ENCODE data around the gene DHX34.
"Not testable (repeated sequence)": the region's sequence is repeated elsewhere in the genome, so short reads cannot be mapped to it uniquely, and the experiment has no call there.

The DHX34 gene

DNA sequence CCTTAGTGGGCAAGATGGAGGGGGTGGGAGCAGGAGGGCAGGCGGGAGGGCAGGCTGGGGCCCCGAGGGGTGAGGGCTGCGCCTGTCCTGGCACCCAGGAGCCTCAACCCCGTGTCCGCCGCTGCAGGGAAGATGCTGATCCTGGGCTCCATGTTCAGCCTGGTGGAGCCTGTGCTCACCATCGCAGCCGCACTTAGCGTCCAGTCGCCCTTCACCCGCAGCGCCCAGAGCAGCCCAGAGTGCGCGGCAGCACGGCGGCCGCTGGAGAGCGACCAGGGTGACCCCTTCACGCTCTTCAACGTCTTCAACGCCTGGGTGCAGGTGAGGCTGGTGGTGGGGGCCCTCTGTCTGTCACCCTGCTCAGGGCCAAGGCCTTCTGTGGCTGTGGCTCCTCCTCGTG is 23.5 kb downstream of the DHX34 start:
- no peak for DNase-seq

DNA sequence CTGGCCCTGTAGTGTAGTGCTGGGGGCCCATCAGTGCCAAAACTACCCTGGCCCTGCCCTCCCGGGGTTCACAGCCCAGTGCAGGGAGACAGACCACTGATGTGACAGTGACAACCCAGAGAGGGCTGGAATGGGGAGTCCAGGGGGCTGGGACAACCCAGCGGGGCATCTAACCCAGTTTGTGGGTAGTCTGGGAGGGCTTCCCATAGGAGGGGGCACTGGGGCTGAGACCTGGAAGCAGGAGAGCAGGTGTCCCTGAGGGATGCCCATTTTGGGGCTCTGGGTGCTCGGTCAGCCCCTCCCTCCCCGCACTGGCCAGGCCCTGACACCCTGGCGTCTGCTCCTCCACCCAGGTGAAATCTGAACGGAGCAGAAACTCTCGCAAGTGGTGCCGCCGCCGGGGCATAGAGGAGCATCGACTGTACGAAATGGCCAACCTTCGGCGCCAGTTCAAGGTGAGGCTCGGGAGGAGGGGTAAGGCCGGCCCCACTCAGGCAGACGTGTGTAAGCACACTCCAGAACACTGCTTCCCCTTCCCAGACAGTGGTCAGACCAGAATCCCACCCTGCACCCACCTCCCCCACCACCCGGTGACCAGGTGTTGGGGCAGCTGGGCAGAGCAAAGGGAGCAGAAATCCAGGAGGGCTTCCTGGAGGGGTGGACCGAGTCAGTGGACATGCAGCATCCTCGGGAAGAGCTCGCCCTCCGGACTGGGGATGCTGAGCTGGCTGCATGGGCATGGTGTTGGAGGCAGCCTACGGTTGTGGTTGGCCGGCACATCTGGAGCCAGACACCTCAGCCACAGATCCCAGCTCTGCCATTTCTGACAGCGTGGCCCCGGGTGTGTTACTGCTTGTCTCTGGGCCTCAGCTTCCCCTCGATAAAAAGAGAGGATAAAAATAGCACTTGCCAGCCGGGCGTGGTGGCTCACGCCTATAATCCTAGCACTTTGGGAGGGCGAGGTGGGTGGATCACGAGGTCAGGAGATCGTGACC is 24.4 kb downstream of the DHX34 start:
- DNase-seq = no peak

DNA sequence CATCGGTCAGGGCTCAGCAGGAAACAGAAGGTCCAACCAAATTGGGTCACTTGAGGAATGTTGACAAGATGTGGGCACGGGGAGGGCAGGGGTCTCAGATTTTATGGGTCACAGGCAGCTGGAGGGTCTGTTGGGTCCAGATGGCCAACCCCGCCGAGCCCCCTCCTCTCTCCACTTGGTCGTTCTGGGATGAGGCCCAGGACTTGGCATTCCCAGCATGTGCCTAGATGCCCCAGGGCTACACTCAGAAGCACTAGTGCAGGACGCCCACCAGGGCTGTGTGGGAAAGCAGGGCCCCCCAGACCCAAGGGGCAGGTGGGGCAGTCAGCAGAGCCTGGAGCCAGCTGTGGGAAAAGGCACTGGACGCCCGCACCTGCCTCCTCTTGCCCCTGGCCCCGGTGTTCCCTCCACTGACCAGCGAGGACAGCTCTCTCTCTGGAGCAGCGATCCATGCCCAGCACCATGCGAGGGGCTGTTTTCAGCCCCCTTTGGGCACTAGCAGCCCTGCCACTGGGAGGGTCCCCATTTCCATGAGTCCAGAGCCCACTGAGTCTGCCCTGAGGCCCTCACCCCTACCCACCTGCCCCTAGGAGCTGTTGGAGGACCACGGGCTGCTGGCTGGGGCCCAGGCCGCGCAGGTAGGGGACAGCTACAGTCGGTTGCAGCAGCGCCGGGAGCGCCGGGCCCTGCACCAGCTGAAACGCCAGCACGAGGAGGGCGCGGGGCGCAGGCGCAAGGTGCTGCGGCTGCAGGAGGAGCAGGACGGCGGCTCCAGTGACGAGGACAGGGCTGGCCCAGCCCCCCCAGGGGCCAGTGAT is 26.0 kb downstream of the DHX34 start:
- no peak for DNase-seq

DNA sequence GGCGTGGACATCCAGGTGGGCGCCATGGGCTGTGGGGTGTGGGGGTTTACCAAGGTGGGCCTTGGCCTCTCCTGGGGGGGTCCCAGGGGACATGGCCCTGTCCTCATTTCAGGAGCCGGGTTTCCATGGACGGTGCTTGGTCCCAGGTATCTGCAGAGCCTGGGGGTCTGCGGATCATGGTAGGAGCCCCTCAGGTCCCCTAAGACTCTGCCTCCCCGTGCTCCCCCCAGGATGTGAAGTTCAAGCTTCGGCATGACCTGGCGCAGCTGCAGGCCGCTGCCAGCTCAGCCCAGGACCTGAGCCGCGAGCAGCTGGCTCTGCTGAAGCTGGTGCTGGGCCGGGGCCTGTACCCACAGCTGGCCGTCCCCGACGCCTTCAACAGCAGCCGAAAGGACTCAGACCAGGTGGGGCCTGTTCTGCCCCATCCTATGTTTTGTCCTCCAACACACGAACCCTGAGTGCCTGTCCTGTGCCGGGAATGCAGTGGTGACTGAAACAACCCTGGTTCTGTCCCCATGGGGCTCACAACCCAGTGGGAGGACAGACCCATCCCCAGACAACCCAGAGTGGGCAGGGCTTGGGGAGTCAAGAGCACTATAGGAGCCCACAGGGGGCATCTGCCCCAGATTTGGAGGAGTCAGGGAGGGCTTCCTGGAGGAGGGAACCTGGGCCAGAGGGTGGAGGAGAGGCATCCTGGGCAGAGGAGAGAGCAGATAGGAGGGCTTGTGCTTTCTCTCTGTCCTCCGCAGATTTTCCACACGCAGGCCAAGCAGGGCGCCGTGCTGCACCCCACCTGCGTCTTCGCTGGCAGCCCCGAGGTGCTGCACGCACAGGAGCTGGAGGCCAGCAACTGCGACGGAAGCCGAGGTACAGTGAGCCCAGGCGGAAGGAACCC is 26.8 kb downstream of the DHX34 start:
- DNase-seq = no peak

DNA sequence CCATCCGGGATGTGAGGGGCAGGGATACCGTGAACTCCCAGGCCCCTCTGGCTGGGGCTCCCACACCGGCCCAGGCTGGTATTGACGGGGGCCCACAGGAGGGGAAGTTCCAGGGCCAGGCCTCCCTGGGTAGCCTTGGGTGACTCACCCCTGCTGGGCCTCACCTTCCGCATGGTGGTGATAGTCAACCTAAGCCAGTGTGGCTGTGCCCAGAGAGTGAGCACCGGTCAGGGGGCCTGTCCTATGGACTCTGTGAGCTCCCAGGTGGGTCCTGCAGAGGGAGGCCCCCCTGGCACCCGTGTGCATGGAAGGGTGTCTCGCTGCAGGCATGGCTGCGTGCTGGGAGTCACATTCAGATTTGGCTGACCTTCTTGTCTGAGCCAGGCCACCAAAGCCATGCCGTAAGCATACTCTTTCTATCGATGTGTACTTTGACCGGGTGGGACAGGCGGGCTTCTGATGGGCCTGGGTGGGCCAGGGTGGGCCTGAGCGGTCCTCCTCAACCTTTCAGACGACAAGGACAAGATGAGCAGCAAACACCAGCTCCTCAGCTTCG is 27.6 kb downstream of the DHX34 start:
- DNase-seq = no peak

DNA sequence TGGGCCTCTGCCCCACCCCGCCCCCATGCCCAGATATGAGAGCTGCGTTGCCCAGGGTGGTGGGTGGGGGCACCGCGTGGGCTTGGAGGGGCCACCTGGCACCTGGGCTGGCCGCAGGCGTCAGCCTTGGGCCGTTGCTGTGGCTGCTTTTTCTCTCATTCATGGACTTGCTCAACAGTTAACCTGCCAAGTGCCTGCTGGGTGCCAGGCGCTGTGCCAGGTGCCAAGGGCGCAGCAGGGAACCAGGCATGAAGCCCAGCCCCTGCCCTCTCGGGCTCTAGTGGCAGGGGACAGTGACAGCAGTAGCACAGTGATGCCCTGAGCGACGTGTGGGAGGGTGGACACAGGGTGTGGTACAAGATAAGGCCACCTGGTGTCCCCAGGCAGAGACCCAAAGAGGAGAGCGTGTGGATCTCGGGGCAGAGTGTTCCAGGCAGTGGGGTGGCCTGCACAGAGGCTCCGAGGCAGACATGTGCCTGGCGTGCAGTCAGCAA is 28.1 kb downstream of the DHX34 start:
- DNase-seq = no peak

DNA sequence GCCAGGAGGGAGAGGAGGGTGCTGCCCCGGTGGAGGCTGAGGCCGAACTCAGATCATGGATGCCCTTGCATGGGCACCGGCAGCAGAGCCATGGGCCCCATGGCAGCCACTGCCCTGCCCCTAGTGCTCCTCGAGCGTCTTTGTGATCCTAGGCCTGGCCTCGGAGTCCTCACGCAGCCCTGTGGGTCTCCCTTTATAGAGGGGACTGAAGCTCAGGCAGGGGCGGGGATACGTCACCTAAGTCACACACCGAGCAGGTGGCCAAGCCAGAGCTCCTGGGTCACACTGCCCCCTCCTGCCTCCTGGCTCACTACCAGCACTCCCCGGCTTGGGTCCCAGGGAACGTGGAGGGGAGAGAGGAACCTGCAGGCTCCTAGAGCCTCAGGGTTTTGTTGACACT is 28.7 kb downstream of the DHX34 start:
- DNase-seq = no peak

DNA sequence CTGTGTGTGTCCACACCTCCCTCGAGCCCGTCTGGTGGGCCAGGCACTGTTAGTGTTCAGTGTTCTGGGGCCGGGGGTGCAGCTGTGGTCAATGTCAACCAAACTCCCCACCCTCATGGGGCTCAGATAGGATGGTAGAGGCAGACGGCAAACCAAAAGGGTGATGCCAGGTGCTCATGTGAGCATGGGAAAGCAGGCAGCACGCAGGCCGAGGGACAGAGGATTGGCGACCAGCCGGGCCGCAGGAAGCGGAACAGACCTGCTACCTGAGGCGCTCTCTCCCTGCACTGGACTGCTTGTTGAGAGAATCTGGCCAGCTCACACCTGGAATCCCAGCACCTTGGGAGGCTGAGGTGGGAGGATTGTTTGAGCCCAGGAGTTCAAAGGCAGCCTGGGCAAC is 29.1 kb downstream of the DHX34 start:
- no peak for DNase-seq

DNA sequence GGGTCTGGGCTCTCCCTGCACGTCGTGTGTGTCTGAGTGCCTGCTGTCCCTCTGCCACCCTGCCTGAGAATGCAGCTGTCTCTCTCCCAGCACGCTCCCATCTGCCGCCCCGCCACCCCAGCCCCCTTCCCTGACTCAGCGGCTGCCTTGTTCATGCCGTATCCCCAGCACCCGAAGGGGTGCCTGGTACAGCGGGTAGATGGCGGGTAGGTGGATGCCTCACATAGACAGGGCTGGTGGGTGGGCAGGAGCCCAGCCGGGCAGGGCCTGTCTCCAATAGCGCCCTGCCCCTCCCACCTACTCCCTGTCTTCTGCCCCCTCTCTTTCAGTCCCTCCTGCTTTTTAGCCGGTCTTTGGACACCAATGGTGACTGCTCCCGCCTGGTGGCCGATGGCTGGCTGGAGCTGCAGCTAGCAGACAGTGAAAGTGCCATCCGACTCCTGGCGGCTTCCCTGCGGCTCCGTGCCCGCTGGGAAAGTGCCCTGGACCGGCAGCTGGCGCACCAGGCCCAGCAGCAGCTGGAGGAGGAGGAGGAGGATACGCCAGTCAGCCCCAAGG is 30.3 kb downstream of the DHX34 start:
- DNase-seq = no peak

DNA sequence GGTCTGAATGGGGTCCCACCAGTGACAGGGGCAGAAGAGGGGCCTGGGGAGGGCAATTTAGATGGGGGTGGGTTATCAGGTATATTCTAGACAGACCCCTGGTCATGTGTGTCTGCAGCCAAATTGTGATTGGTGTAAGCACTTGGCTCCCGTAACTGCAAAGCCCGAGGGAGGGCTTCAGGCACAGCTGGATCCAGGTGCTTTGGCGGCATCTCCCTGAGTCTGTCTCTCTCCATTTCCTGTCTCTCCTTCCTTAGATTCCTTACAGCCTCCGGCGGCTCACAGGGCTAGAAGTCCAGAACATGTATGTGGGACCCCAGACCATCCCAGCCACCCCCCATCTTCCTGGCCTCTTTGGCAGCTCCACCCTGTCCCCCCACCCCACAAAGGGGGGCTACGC is 31.4 kb downstream of the DHX34 start:
- DNase-seq = no peak

DNA sequence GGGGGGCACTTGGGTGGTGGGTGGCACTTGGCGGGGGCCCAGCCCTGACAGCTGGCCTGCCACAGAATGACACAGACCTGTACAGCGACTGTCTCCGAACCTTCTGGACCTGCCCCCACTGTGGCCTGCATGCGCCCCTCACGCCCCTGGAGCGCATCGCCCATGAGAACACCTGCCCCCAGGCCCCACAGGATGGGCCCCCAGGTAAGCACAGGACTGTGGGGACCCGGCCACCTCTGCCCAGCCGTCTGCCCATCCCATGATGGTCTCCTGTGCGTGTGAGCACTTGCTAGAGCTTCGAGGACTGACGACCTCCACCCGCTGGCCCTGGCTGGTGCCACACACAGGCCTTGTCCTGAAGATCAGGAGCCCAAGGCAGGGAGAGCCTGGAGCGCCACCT is 32.0 kb downstream of the DHX34 start:
- no peak for DNase-seq

DNA sequence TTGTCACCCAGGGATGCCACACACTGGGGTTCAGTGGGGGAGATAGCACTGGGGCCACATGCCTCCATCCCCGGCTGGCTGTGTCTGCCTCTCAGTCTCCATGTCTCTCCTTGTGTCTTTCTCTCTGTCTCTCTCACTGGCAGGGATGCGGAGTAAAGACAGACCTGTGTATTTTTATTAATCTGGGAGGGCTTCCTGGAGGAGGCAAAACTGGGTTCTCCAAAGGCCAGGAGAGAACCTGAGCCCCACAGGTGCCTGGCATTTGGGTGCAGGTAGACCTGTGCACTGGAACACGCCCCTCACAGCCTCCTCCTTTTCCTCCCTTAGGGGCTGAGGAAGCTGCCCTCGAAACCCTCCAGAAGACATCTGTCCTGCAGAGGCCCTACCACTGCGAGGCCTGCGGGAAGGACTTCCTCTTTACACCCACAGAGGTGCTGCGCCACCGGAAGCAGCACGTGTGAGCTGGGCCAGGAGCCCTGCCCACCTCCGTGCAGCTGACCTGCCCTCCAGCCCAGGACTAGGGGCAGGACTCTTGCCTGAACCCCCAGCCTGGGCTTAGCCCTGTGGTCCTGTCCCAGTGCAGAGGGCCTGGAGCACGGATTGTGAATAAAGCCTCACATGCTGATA is 32.7 kb downstream of the DHX34 start:
- DNase-seq = no peak

DNA sequence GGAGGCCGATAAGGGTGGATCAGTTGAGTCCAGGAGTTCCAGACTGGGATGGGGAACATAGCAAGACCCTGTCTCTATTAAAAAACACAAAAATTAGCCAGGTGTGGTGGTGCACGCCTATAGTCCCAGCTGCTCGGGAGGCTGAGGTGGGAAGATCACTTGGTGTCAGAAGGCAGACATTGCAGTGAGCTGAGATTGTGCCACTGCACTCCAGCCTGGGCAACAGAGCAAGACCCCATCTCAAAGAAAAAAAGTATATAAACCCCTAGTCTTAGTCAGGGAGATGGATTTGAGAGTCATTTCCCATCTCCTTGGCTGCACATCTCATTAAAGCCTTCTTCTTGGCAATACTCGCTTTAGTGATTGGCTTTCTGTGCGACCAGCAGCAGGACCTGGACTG is 34.8 kb downstream of the DHX34 start:
- DNase-seq = not testable (repeated sequence)

DNA sequence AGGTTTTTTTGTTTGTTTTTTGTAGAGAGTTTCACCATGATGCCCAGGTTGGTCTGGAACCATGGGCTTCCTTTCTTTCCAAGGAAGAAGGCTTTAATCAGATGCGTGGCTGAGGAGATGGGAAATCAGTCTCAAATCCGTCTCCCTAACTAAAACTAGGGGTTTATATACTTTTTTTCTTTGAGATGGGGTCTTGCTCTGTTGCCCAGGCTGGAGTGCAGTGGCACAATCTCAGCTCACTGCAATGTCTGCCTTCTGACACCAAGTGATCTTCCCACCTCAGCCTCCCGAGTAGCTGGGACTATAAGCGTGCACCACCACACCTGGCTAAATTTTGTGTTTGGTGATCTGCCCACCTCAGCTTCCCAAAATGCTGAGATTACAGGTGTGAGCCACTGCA is 35.4 kb downstream of the DHX34 start:
- not testable (repeated sequence) for DNase-seq

DNA sequence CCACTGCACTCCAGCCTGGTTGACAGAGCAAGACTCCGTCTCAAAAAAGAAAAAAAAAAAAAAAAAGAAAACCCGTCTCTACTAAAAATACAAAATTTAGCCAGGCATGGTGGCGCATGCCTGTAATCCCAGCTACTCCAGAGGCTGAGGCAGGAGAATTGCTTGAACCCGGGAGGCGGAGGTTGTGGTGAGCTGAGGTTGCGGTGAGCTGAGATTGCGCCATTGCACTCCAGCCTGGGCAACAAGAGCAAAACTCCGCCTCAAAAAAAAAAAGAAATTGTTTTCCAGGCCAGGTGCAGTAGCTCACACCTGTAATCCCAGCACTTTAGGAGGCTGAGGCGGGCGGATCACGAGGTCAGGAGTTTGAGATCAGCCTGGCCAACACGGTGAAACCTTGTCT is 37.5 kb downstream of the DHX34 start:
- DNase-seq = not testable (repeated sequence)

DNA sequence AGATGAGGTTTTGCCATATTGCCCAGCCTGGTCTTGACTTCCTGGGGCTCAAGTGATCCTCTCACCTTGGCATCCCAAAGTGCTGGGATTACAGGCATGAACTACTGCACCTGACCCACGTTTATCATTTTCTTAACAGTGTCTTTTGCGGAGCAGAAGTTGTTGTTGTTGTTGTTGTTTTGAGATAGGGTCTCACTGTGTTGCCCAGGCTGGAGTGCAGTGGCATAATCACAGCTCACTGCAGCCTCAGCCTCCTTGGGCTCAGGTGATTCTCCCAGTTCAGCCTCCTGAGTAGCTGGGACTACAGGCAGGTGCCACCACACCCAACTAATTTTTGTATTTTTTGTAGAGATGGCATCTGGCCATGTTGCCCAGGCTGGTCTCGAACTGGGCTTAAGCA is 38.5 kb downstream of the DHX34 start:
- DNase-seq = not testable (repeated sequence)

DNA sequence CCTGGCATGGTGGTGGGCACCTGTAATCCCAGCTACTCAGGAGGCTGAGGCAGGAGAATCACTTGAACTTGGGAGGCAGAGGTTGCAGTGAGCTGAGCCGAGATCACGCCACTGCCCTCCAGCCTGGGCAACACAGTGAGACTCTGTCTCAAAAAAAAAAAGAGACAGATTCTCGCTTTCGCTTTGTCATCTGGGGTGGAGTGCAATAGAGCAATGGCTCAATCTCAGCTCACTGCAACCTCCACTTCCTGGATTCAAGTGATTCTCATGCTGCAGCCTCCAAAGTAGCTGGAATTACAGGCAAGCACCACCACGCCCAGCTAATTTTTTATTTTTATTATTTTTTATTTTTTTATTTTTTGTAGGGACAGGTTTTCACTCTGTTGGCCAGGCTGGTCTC is 39.6 kb downstream of the DHX34 start:
- DNase-seq = not testable (repeated sequence)

DNA sequence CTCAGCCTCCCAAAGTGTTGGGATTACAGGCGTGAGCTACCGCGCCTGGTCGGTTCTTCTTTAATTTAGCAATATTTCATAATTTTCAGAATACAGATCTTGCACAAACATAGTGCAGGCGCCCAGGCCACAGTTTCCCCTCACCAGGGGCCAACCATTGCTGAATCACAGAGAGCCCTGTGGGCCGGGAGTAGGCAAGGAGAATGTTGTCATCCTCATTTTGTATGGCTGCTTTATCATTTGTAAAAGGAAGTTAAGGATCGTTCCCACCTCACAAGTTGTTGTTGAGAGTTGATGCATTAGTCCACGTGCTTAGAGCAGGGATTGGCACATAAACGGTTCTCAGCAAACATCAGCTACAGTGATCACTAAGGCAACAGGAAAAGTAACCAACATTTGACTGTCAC is 40.0 kb downstream of the DHX34 start:
- no peak for DNase-seq

DNA sequence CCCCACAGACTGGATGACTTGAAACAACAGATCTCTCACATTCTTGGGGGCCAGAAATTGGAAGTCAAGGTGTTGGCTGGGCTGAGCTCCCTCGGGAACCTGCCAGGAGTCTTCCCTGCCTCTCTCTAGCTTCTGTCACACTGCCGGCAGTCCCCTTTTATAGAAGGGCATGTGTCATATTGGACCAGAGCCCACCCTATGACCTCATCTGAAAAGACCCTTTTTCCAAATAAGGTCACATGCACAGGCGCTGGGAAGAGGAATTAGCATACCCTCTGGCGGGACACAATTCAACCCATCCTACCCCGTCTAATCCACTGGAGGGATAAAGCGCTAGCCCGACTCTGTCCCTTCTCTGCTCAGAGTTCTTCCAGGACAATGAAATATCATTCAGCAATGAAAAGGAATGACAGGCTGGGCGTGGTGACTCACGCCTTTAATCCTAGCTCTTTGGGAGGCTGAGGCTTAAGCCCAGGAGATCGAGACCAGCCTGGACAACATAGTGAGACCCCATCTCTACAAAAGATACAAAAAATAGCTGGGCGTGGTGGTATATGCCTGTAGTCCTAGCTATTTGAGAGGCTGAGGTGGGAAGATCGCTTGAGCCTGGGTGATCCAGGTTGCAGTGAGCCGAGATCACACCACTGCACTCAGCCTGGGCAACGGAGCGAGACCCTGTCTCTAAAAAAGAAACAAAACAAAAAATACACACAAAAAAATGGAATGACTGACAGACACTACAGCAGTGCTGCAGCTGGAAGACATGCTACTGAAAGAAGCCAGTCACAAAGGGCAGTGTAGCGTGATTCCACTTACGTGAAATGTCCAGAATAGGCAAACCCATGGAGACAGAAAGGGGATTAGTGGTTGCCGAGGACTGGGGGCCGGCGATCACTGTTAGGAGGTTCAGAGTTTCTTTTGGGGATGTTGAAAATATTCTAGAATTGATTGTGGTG is 41.7 kb downstream of the DHX34 start:
- DNase-seq = no peak

DNA sequence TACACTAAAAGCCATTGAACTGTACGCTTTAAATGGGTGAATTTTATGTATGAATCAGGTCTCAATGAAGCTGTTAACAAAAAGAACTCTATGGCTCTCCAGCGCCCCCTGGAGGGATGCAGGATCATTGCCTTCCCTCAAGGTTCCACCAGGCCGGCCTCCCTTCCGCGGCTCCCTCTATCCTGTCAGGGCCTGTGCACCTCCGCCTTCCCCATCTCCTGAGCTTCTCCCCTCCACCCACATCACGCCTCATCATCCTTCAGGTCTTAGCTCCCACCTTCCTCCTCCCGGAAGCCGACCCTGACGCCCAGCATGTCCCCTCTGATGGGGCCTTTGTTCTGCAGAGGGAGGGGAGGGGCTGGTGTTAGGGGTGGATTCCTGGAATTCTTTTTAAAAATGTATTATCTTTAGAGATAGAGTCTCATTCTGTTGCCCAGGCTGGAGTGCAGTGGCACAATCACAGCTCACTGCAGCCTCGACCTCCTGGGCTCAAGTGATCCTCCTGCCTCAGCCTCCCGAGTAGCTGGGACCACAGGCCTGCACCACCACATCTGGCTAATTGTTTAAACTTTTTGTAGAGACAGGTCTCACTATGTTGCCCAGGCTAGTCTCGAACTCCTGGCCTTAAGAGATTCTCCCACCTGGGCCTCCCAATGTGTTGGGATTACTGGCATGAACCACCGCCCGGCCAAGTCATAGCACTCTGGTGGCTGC is 42.6 kb downstream of the DHX34 start:
- DNase-seq = peak; percentile 30

Data from T1000 (cell line).